ENCODE results near the gene IZUMO1.

DNA sequence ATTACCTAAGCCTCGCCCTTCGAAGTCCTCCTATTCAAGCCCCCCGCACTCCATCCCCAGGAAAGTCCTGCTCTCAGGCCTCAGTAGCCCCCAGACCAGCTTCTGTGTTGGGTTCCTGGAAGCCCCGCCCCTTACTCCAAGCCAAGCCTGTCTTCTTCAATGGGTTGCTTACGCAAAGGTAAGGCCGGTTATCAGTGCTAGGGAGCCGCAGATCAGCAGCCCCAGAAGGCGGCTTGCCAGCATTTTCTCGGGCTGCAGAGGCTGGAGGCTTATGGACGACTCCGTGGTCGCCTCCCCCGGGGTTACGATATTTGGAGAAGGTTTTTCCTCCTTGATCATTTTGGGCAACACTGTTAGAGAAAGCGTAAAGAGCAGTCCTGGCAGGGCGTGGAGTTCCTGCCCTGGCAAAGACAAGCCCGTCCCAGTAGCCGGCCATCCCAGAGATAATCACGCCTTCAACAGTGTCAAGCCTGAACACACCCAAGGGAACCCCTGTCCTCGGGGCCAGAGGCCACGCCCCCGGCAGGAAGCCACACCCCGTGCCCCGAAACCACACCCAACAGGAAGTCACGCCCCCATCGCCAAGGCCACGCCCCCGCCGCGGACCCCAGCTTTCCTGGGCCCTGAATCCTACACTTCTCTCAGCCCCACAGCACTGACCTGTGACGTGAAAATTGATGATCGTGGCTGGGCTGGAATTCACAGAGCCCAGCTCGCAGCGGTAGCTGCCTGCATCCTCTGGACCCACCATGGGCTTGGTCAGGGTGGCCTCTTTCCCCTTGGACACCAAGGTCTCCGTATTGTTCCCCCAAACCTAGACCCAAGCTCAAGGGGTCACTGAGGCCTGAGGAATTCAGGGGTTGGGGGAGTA lies 5.3 kb downstream of the IZUMO1 start:
- TF ChIP-seq, protein P1, sequence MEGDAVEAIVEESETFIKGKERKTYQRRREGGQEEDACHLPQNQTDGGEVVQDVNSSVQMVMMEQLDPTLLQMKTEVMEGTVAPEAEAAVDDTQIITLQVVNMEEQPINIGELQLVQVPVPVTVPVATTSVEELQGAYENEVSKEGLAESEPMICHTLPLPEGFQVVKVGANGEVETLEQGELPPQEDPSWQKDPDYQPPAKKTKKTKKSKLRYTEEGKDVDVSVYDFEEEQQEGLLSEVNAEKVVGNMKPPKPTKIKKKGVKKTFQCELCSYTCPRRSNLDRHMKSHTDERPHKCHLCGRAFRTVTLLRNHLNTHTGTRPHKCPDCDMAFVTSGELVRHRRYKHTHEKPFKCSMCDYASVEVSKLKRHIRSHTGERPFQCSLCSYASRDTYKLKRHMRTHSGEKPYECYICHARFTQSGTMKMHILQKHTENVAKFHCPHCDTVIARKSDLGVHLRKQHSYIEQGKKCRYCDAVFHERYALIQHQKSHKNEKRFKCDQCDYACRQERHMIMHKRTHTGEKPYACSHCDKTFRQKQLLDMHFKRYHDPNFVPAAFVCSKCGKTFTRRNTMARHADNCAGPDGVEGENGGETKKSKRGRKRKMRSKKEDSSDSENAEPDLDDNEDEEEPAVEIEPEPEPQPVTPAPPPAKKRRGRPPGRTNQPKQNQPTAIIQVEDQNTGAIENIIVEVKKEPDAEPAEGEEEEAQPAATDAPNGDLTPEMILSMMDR (conservative IDR thresholded peaks at IDR 0.05; ENCODE audit: low read length) = no peak
- no peak for TF ChIP-seq EZH2phosphoT487 (IDR thresholded peaks at IDR 0.05; ENCODE audit: borderline replicate concordance)

Data from Loucy (cell line).